Testis (tissue), 2 donors: Measurements from ENCODE around the gene GET4.

Experiments used
- POLR2A ChIP-seq: fragments of 450-650 bp; IDR thresholded peaks from one replicate; pipeline ENCODE4 v1.6.1; 2017; ENCODE audit warnings: antibody characterized with exemption, mild to moderate bottlenecking, moderate library complexity
- TF ChIP-seq, protein P1 (sequence below), 3 experiments: fragments of 450-650 bp in 2 of 3; fragments of 200-600 bp in 1 of 3; sonication (generic) in 1 of 3; IDR thresholded peaks; one replicate each; pipeline ENCODE4 v1.5.1; 2016 to 2019; ENCODE audit warnings: antibody characterized with exemption in 3 of 3, mild to moderate bottlenecking in 2 of 3, moderate library complexity in 1 of 3

DNA sequence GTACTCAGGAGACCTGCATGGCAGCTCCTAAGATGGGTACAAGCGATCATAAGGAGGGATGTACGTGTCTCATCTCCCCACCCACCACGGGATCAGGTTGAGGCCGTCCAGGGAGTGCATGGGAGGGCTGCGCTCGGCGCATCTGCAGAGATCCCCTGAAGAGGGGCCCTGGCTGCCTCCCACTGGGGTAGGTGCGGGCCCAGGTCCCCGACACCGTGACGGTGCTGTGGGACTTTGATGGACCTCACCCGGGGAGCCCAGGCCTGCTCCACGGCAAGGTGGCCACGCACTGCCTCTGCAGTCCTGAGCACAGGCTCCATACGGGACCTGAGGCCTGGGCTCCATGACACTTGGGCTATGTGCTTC is 12.7 kb downstream of the GET4 start:
- TF ChIP-seq, protein P1, sequence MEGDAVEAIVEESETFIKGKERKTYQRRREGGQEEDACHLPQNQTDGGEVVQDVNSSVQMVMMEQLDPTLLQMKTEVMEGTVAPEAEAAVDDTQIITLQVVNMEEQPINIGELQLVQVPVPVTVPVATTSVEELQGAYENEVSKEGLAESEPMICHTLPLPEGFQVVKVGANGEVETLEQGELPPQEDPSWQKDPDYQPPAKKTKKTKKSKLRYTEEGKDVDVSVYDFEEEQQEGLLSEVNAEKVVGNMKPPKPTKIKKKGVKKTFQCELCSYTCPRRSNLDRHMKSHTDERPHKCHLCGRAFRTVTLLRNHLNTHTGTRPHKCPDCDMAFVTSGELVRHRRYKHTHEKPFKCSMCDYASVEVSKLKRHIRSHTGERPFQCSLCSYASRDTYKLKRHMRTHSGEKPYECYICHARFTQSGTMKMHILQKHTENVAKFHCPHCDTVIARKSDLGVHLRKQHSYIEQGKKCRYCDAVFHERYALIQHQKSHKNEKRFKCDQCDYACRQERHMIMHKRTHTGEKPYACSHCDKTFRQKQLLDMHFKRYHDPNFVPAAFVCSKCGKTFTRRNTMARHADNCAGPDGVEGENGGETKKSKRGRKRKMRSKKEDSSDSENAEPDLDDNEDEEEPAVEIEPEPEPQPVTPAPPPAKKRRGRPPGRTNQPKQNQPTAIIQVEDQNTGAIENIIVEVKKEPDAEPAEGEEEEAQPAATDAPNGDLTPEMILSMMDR (IDR thresholded peaks at IDR 0.05), result no peak
- TF ChIP-seq POLR2A, result no peak
